Measurements from ENCODE around the gene TIMM21. TPM values are rescaled to one million over a fixed set of nuclear protein-coding genes. Genes with fewer than 3 reads are reported as not detected.

The TIMM21 gene
- total and polyA plus RNA-seq, 9 of the 15 experiments (the other 6 are each of a cell fraction or from before 2014, with no cell fraction given): 54.7 to 229 (median 83.3) TPM

DNA sequence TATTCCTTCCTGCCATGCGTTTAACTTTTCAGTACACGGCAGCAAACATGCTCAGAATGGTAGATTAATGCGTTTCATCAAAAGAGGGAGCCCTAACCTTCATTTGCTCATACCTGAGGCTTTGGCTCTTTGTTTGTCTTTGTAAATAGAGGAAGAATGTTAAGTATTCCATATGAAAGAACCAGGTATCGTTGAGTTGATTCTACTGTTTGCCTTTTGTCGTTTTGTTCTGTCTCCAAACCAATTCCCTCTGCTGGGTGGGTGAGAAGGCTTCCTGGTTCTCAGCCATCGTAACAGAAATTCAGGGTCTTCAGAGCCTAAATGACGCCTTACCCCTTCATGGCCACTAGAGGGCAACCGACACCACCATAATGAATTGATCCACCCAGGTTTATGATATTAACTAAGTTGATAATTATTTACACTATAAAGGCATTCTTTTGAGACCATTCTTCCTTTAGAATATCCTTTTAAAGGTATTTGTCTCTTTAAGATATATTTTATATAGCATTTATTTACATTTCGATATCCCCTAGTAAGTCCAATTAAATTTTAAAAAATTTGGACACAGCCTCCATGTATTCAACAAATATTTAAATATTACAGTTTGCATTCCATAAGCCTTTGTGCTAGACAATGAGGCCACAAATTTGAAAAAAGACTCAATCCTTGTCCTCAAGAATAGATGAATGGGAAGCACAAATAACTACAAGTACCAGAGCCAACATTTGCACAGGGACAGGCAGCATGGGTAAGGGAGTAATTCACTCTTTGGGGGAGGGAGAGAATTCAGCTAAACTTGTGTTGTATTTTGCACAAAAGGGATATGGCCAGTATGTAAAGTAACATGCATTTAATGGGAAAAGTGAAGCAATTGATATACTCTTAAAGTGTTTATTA lies 48.1 kb downstream of the TIMM21 start:
- FAIRE-seq (peak; percentile 86), ATAC-seq (peak; percentile 91), DNase-seq (ENCODE audit: extremely low read depth in 1 of 4, low spot score in 3 of 4) (peak; percentile 65 to 70 (median 68))
- no peak overlapping the region for H3K4me3 ChIP-seq
- H3K4me1 ChIP-seq (replicated peaks in 1 of 2; ENCODE audit: control insufficient read depth in 2 of 2, insufficient read depth in 2 of 2, low read length in 2 of 2): no peaks in the 10 kb centered on the region; a peak in 2 of 5 replicates
- H3K79me2 ChIP-seq (ENCODE audit: control insufficient read depth, insufficient read depth, low read length): no peaks in the 10 kb centered on the region
- H4K20me1 ChIP-seq (replicated peaks; ENCODE audit: control insufficient read depth, insufficient read depth, low read length): no peaks in the 10 kb centered on the region
- peaks cover 0 to 11% of the 10 kb centered on the region in 2 experiments; a peak in 2 of 5 replicates for H3K27me3 ChIP-seq (ENCODE audit: control insufficient read depth in 2 of 2, insufficient read depth in 2 of 2, low read length in 2 of 2)
- in situ Hi-C loops (cut with MboI) (loop anchor here (5.0 kb wide), 1 partner anchor 146 kb away; no protein-coding TSS in a partner anchor), intact Hi-C loops (cut with micrococcal nuclease) (loop anchor here (1.0 to 5.0 kb wide), 4 partner anchors 46 to 356 kb away; no protein-coding TSS in a partner anchor)
- H3K27ac ChIP-seq (ENCODE audit: extremely low read depth, low read depth, low read length): no peak overlapping the region
- POLR2A ChIA-PET: no interaction called here
- H2AFZ ChIP-seq (ENCODE audit: low read depth, low read length): peak overlapping the region; percentile 85
- 2% methylated on average over 7 of the region's 9 CpGs for WGBS (ENCODE audit: insufficient coverage, low coverage, missing lambda C conversion rate)
- H3K4me2 ChIP-seq (ENCODE audit: insufficient read depth, low read length): peak overlapping the region; percentile 80
- no peaks in the 10 kb centered on the region for H3K36me3 ChIP-seq (ENCODE audit: control insufficient read depth, insufficient read depth, low read length)
- CTCF ChIA-PET (ENCODE audit: low intra/inter-chr PET ratio): interaction anchor here (0.7 to 3.5 kb wide), 3 partner anchors 134 to 146 kb away, joined by 5 to 36 read pairs (median 8); no protein-coding TSS in a partner anchor
- H3K9ac ChIP-seq (ENCODE audit: insufficient read depth in 1 of 2, low read depth in 2 of 2, low read length in 2 of 2): no peak overlapping the region
- no peaks in the 10 kb centered on the region for H3K9me1 ChIP-seq (ENCODE audit: control insufficient read depth, insufficient read depth, low read length)
- BruUV-seq (replicated peaks): no TSS peak
- H3K9me3 ChIP-seq (replicated peaks; ENCODE audit: control insufficient read depth, insufficient read depth, low read depth, low read length): no peaks in the 10 kb centered on the region
- no peak for TF ChIP-seq KHSRP (IDR thresholded peaks at IDR 0.05)
- TF ChIP-seq REST (IDR thresholded peaks at IDR 0.05; ENCODE audit: borderline replicate concordance): peak; percentile 71
- TF ChIP-seq REST (CRISPR knock-in tag; IDR thresholded peaks at IDR 0.05; ENCODE audit: low read depth): no peak
- no peak for TF ChIP-seq NFIX (CRISPR knock-in tag; IDR thresholded peaks at IDR 0.05; ENCODE audit: low read depth)
- no peak for TF ChIP-seq U2AF1 (optimal IDR thresholded peaks at IDR 0.05; ENCODE audit: low read depth, low read length)
- TF ChIP-seq CTBP1 (IDR thresholded peaks at IDR 0.05; ENCODE audit: borderline replicate concordance): peak; percentile 29; the same call in 1 of the 2 replicates
- peak; percentile 69 for TF ChIP-seq SMC3 (conservative IDR thresholded peaks at IDR 0.05; ENCODE audit: insufficient read depth, low read depth, low read length)
- TF ChIP-seq, protein P1, sequence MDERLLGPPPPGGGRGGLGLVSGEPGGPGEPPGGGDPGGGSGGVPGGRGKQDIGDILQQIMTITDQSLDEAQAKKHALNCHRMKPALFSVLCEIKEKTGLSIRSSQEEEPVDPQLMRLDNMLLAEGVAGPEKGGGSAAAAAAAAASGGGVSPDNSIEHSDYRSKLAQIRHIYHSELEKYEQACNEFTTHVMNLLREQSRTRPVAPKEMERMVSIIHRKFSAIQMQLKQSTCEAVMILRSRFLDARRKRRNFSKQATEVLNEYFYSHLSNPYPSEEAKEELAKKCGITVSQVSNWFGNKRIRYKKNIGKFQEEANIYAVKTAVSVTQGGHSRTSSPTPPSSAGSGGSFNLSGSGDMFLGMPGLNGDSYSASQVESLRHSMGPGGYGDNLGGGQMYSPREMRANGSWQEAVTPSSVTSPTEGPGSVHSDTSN (CRISPR knock-in tag; IDR thresholded peaks at IDR 0.05; ENCODE audit: low read depth): no peak
- TF ChIP-seq, protein P1 (tag; conservative IDR thresholded peaks at IDR 0.05; ENCODE audit: low read depth): no peak

All from K562 (cell line).